GM12865 (cell line): Measurements from ENCODE around the gene HSD17B2.

Experiments used
- DNase-seq: peaks from one replicate; pipeline ENCODE4 v3.0.0; 2010; ENCODE audit warnings: low read depth
- H3K4me3 ChIP-seq: 2 replicates; pipeline ENCODE4 v1.5.1; 2011; ENCODE audit warnings: mild to moderate bottlenecking, low read depth, low read length, control low read depth
- CTCF ChIP-seq: IDR thresholded peaks from 2 replicates; pipeline ENCODE4 v1.5.1; 2011; ENCODE audit warnings: low read length, control low read depth, low read depth, inconsistent platforms; ENCODE audit not compliant: insufficient read depth; ENCODE audit errors: missing control alignments

HSD17B2 gene

GRCh38 chr16:82062645-82063058, 27.6 kb downstream of the HSD17B2 start:
- no peak for DNase-seq
- H3K4me3 ChIP-seq = no peak overlapping the region
- TF ChIP-seq CTCF = no peak

GRCh38 chr16:82063456-82064082, 28.5 kb downstream of the HSD17B2 start:
- H3K4me3 ChIP-seq = no peak overlapping the region
- TF ChIP-seq CTCF = no peak
- no peak for DNase-seq

GRCh38 chr16:82067042-82067803, 32.2 kb downstream of the HSD17B2 start:
- no peak overlapping the region for H3K4me3 ChIP-seq
- no peak for TF ChIP-seq CTCF

GRCh38 chr16:82067804-82068325, 32.8 kb downstream of the HSD17B2 start:
- no peak overlapping the region for H3K4me3 ChIP-seq
- TF ChIP-seq CTCF = no peak
- DNase-seq = no peak

More at GRCh38 chr16:82067042-82067803, 32.2 kb downstream of the HSD17B2 start:
- no peak for DNase-seq

- TF ChIP-seq CTCF = no peak
- no peak for DNase-seq
- H3K4me3 ChIP-seq = no peak overlapping the region
Observed at GRCh38 chr16:82070656-82071369, 35.8 kb downstream of the HSD17B2 start.

GRCh38 chr16:82071421-82071820, 36.4 kb downstream of the HSD17B2 start:
- H3K4me3 ChIP-seq = no peak overlapping the region
- no peak for TF ChIP-seq CTCF
- no peak for DNase-seq
